ENCODE measurements around the gene TNS3.

TNS3 gene

GRCh38 chr7:47454974-47455871 lies 126.7 kb downstream of the TNS3 start:
- Mint-ChIP-seq H3K27me3 (no peaks in the 10 kb centered on the region), H3K4me3 (no peak overlapping the region), H3K9me3 (ENCODE audit: low read depth) (no peaks in the 10 kb centered on the region), H3K4me1 (ENCODE audit: low read depth) (no peaks in the 10 kb centered on the region), H3K36me3 (no peaks in the 10 kb centered on the region), H3K27ac (no peak overlapping the region)

DNA sequence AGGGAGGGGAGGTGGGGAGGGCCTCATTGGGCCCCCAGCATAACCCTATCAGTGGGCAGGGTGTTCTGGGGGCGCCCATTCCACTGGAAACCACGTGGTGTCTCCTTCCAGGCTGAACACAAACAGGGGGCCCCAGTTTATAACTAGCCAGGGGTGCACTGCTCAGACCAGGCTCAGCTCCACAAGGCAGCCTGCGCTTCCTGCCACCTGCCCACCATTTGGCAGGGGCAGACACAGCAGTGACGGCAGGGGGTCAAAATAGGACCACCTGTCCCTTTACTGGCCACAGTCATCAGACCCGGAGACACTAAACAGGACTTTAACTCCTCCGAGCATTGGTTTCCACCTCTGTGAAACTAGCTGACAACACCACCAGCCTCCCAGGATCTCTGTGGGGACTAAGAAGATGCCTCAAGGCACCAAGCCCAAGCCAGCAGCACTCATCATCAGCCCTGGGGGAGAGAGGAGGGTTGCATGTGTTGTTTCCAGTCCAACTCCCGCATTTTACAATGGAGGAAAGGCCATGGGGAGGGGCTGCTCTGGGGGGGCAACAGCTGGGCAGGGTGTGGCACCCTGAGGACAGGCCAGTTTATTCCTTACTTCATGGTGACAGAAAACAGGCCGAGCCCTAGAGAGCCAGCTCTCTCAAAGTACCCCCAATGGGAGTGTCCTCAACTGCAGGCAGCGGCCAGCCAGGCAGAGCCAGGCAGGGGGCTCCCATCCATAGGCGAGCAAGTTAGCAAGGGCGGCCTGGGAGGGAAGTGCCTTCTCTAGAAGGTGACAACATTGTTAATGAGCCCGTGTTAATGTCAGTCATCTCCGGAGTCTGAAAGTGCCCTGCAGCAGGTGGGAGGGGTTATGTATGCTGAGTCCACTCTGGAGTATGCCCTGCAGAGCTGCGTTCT lies 127.6 kb downstream of the TNS3 start:
- Mint-ChIP-seq H3K9me3 (ENCODE audit: low read depth) (no peaks in the 10 kb centered on the region), H3K36me3 (no peaks in the 10 kb centered on the region)

DNA sequence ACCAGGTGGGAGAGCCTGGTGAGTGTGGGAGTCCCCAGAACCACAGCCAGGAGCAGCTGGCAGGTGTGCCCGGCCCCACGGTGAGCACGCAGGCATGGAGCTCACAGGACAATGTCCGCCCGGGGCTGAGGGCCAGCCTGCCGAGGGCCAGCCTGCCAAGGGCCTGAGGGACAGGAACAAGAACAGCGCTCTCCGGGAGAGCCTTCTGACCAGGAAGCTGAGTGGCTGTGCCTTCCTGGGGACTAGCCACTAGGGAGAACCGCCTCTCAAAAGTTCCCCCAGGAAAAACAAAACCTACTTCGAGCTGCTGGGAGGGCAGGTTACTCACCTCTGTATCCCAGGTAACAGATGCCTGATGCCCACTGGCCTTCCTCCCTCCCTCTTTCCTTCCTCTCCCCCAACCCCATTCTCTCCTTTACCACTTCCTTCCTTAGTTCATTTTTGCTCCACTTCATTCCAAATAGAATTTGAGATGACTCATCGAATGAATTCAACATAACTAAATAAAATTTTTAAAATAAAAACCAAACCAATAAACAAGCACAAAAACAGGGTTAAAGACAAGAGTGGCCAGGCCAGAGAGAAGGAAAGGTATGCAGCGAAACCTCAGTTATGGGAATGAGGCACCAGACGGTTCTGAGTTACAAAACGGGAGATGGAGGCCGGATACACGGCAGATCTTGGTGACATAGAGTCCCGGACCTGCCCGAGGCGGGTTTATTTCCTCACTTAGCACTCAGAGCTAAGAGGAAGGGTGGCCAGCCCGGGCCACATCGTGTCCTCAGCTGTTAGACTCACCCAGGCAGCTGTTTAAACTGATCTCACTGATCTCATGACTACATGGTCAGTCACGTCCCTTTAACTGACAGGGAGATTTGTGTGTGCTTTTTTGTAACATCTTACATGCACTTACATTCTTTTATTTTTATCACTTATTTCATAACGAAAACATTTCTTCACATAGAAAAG lies 128.5 kb downstream of the TNS3 start:
- no peaks in the 10 kb centered on the region for H3K9me3 Mint-ChIP-seq (ENCODE audit: low read depth)
- H3K27me3 Mint-ChIP-seq, result no peaks in the 10 kb centered on the region
- H3K4me3 Mint-ChIP-seq, result no peak overlapping the region
- no peaks in the 10 kb centered on the region for H3K36me3 Mint-ChIP-seq
- H3K27ac Mint-ChIP-seq, result no peak overlapping the region
- no peaks in the 10 kb centered on the region for H3K4me1 Mint-ChIP-seq (ENCODE audit: low read depth)

More for the DNA sequence above, 127.6 kb downstream of the TNS3 start:
- Mint-ChIP-seq H3K4me1 (ENCODE audit: low read depth) (no peaks in the 10 kb centered on the region), H3K4me3 (no peak overlapping the region), H3K27ac (no peak overlapping the region), H3K27me3 (no peaks in the 10 kb centered on the region)

DNA sequence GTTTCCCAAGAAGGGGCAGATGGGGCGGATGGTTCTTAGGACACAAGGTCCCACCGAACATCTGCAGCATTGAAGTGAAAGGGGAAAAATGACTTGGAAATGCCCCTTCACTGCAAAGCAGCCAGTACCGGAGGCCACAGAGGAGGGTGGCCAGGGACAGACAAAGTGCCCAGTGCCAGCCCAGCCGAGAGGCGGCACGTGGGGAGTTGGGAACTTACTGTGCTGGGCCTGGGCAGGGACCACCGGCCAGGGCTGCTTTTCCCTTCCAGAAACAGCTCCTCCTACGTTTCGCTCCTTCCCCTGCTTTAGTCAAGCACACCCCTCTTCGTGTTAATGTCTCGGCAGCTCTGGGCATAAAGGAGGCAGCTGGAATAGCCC lies 129.2 kb downstream of the TNS3 start:
- H3K36me3 Mint-ChIP-seq, result no peaks in the 10 kb centered on the region
- no peak overlapping the region for H3K4me3 Mint-ChIP-seq
- H3K27me3 Mint-ChIP-seq, result no peaks in the 10 kb centered on the region
- no peak overlapping the region for H3K27ac Mint-ChIP-seq
- no peaks in the 10 kb centered on the region for H3K4me1 Mint-ChIP-seq (ENCODE audit: low read depth)
- no peaks in the 10 kb centered on the region for H3K9me3 Mint-ChIP-seq (ENCODE audit: low read depth)

DNA sequence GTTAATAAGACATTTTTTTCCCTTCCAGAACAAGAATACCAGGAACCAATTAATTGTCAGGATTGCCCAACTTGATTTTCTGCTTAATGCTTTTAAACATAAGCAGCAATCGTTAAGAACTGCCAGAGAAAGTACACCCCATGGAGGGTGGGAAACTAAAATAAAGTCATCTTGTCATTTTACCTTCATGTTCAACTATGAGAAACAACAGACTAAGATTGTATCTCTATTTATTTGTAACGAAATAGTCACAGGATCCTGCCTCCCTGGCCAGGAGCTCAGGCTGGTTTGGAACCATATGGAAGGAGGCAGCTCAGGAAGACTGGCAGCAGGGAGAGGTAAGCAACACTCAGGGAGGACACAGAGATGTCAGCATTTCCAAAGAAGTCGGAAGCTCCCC lies 129.6 kb downstream of the TNS3 start:
- H3K4me3 Mint-ChIP-seq, result no peak overlapping the region
- H3K9me3 Mint-ChIP-seq (ENCODE audit: low read depth), result no peaks in the 10 kb centered on the region
- no peaks in the 10 kb centered on the region for H3K4me1 Mint-ChIP-seq (ENCODE audit: low read depth)
- H3K27ac Mint-ChIP-seq, result no peak overlapping the region
- no peaks in the 10 kb centered on the region for H3K36me3 Mint-ChIP-seq
- H3K27me3 Mint-ChIP-seq, result no peaks in the 10 kb centered on the region

- Mint-ChIP-seq H3K36me3 (no peaks in the 10 kb centered on the region), H3K9me3 (ENCODE audit: low read depth) (no peaks in the 10 kb centered on the region), H3K27me3 (no peaks in the 10 kb centered on the region), H3K27ac (no peak overlapping the region), H3K4me1 (ENCODE audit: low read depth) (no peaks in the 10 kb centered on the region), H3K4me3 (no peak overlapping the region)
Observed at GRCh38 chr7:47451851-47452205, 130.1 kb downstream of the TNS3 start.

DNA sequence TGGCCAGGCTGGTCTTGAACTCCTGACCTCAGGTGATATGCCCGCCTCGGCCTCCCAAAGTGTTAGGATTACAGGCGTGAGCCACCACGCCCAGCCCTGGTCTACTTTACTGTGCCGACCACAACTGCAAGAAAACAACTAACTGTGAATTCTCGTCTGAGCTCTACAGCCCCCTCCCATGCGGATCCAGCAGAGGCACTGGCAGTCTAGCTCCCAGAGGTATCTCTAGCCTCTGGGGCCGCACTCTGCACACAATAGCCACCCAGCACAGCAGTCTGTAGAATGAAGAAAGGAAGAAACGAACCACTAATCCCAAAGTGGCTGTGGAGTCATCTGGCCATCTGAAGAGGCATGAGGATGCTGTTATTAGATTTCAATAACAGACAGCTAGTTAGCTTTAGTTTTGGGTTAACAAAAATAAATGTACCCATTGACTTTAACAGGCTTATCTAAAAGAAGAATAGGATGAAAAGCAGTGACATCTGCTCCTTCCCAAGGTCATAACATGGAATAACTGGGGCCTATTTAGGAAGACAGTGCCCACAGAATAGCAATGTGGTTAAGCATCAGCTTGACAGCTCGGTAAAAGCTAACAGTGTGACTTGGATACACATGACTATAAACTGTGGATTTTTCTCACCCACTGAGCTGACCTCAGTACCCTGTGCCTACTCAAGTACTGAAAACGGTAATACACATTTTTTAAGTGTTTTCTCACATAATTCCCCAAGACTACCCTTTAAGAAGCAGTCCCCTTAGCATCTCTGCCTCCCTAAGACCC lies 131.9 kb downstream of the TNS3 start:
- H3K27me3 Mint-ChIP-seq, result no peaks in the 10 kb centered on the region
- no peaks in the 10 kb centered on the region for H3K9me3 Mint-ChIP-seq (ENCODE audit: low read depth)
- no peaks in the 10 kb centered on the region for H3K4me1 Mint-ChIP-seq (ENCODE audit: low read depth)
- no peaks in the 10 kb centered on the region for H3K36me3 Mint-ChIP-seq
- H3K4me3 Mint-ChIP-seq, result no peak overlapping the region
- no peak overlapping the region for H3K27ac Mint-ChIP-seq

DNA sequence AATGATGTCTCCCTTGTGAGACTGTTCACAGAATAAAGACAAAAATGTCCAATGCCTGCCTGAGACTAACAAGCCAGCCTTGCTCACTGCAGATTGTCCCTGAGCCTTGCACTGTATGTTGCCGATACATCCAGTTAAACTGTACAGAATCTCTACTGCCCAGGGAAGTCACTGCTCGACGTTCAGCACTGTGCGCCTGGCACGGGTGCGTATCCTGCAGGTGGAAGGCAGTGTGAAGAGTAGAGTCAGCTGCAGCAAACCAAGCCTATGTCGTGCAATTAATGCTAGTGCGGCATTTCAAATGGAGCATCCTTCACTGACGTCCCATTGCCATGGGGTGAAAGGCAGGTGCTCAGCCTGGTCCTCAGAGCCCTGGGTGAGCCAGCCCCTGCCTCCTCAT lies 132.9 kb downstream of the TNS3 start:
- Mint-ChIP-seq H3K4me3 (no peak overlapping the region), H3K4me1 (ENCODE audit: low read depth) (no peaks in the 10 kb centered on the region), H3K27ac (no peak overlapping the region), H3K9me3 (ENCODE audit: low read depth) (no peaks in the 10 kb centered on the region), H3K27me3 (no peaks in the 10 kb centered on the region), H3K36me3 (no peaks in the 10 kb centered on the region)

DNA sequence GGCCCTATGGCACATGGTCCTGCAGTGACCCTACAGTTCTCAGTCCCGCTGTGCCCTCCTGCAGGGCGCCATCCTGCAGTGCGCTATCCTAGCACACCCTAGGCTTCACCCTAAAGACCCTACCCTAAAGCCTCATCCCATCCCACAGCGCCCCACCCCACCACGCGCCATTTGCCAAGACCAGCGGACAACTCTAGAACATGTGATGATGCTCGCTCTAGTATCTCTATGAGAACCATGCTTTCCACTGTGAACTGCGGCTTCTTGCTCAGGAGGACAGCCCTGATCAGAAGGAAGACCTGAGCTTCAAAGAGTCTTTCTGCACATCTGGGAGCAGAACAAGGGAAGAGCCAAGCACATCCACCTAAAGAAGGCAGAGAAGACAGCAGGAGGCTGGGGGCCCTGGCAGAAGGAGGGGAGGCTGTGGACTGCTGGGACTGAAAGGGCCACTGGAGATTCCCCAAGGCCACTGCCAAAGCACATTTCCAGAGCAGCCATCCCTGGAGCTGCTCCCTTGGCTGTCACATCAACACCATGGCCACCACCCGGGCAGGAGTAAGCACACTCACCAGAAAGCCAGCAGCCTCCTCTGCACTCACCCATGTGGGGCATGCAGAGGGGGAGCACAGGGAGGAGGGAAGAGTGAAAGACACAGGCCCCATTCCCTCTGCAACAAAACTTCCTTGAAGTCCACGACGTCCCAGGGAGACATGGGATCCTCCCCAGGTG lies 134.1 kb downstream of the TNS3 start:
- no peaks in the 10 kb centered on the region for H3K4me1 Mint-ChIP-seq (ENCODE audit: low read depth)
- H3K4me3 Mint-ChIP-seq, result no peak overlapping the region
- no peak overlapping the region for H3K27ac Mint-ChIP-seq
- no peaks in the 10 kb centered on the region for H3K36me3 Mint-ChIP-seq
- H3K27me3 Mint-ChIP-seq, result no peaks in the 10 kb centered on the region
- no peaks in the 10 kb centered on the region for H3K9me3 Mint-ChIP-seq (ENCODE audit: low read depth)

DNA sequence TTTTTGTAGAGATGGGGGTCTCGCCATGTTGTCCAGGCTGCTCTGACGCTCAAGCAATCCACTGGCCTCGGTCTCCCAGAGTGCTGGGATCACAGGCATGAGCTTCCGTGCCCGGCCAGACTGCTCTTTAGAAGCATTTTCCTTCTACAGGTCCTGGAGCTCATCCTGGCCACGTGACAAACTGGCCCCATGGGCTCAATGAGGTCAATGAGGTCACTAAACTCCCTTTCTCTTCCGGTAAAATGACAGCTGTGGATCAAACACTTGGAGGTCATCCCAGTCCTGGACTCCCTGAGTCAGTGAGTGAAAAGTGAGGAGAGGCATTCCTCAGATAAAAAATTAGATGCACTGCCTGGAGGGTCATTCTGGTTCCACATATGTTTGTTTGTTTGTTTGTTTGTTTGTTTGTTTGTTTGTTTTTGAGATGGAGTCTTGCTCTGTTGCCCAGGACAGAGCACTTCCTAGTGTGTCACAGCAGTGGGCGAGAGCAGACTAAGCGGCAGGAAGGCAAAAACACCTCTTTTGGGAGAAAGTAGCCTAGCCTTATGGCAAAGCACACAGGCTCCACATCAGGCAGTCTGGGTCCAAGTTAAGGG lies 134.9 kb downstream of the TNS3 start:
- no peaks in the 10 kb centered on the region for H3K27me3 Mint-ChIP-seq
- no peaks in the 10 kb centered on the region for H3K9me3 Mint-ChIP-seq (ENCODE audit: low read depth)
- no peaks in the 10 kb centered on the region for H3K36me3 Mint-ChIP-seq
- H3K27ac Mint-ChIP-seq, result no peak overlapping the region
- H3K4me1 Mint-ChIP-seq (ENCODE audit: low read depth), result no peaks in the 10 kb centered on the region
- no peak overlapping the region for H3K4me3 Mint-ChIP-seq

DNA sequence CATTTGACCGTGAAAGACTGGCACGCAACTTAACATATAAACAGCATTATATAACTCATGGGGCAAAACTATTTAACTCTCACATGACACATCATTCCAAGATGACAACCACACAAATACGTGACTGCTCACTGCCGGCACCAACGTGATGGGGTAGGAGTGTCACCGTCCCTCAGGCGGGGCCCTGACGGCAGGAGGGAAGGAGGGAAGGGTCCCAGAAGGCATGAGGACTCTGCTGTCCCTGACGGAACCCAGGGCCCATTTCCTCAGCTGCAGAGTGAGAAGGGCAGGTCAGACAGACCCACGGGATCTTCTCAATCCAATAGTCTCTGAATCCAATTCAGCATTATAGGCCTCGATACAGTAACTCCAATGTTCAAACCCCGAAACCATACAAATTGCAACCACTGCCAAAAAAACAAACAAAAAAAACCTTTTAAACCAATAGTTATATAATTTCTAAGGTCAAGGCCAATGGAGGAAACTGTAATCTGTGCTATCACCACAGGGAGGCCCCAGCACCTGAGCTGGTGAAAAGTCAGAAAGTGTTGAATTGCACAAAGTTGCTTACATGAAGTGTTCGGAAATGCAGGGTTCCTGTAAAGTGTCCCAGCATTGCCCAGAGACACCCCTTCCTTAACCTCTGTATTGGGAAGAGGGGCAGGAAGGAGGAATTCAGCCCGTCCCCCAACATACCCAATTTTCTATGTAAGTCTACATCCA lies 137.4 kb downstream of the TNS3 start:
- Mint-ChIP-seq H3K36me3 (no peaks in the 10 kb centered on the region), H3K27ac (no peak overlapping the region), H3K27me3 (no peaks in the 10 kb centered on the region), H3K4me3 (no peak overlapping the region), H3K9me3 (ENCODE audit: low read depth) (no peaks in the 10 kb centered on the region), H3K4me1 (ENCODE audit: low read depth) (no peaks in the 10 kb centered on the region)

DNA sequence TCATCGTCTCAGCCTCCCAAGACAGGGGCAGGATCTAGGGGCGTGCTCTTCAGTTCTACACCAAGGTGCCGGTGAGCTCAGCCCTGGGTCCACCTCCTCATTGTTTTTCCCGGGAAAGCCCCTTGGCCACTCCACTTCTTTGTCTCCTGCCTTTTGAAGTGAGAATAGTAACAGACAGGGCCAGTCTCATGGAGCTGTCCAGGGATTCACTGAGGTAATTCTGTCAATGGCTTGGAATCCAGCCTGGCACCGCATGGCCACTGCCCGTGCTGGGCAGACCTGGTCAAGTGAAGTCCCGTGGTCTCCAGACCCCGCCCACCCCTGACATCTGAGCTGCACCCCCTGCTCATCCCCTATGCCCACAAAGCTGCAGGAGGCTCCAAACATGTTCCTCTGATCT lies 138.9 kb downstream of the TNS3 start:
- no peak overlapping the region for H3K4me3 Mint-ChIP-seq
- H3K36me3 Mint-ChIP-seq, result no peaks in the 10 kb centered on the region
- H3K9me3 Mint-ChIP-seq (ENCODE audit: low read depth), result no peaks in the 10 kb centered on the region
- H3K27ac Mint-ChIP-seq, result no peak overlapping the region
- no peaks in the 10 kb centered on the region for H3K4me1 Mint-ChIP-seq (ENCODE audit: low read depth)
- no peaks in the 10 kb centered on the region for H3K27me3 Mint-ChIP-seq

DNA sequence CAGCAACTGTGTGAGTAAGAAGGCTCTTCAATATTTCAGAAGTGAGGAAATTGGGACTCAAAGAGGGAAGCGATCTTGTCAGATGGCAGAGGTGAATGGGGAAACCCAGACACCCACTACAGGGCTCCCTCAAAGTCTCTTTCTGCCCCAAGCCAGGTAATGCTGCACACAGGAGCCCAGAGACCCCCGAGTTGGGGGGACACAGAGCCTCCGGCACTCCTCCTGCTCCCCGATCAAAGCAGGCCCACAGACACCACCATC lies 139.4 kb downstream of the TNS3 start:
- Mint-ChIP-seq H3K4me3 (no peak overlapping the region), H3K36me3 (no peaks in the 10 kb centered on the region), H3K27me3 (no peaks in the 10 kb centered on the region), H3K9me3 (ENCODE audit: low read depth) (no peaks in the 10 kb centered on the region), H3K4me1 (ENCODE audit: low read depth) (no peaks in the 10 kb centered on the region), H3K27ac (no peak overlapping the region)

All from activated naive CD8-positive, alpha-beta T cell (primary cell).